IPS DF 4.7 (cell line): ENCODE measurements around the gene FUT9.
"Not testable (repeated sequence)": the region's sequence is repeated elsewhere in the genome, so short reads cannot be mapped to it uniquely, and the experiment has no call there.

Experiments
- DNase-seq: peaks from one replicate; pipeline ENCODE4 v3.0.0-alpha.2; 2013; ENCODE audit warnings: low spot score; ENCODE audit errors: extremely low read depth

Gene FUT9

DNA sequence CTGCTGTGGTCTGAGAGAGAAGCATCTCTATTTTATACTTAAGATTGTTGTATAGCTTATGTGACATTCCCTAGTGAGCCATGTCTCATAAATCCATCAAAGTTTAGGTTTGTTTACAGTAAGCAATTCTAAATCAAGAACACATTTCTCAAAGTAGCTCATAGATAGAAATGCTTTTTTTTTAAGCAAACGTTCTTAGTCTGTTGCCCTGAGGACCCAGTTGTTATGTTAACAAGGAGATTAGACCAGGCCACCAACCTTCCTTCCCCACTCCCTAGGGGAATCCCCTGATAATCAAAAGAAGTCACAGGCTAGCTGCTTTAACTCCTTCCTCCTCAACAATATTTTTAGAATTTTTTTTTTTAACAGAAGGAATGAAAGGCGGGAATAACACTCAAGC lies 169.0 kb downstream of the FUT9 start:
- no peak for DNase-seq

DNA sequence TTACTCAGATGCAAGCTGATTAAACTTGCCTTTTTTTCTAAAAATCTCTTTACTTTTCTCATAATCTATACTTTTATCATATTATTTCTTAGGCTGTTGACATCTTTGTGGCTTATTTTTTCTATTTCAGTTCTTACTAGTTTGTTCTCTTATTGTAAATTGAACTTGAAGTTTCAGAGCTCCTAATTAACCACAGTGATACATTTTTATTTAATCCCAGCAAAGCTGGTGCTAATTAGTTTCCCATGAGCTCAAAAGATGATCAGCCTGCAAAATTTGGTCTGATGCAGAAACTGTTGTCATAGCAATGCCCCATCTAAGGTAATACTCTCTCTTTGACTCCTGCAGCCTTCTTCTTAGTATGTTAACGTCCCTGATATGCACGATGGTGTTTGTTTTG lies 170.3 kb downstream of the FUT9 start:
- no peak for DNase-seq

DNA sequence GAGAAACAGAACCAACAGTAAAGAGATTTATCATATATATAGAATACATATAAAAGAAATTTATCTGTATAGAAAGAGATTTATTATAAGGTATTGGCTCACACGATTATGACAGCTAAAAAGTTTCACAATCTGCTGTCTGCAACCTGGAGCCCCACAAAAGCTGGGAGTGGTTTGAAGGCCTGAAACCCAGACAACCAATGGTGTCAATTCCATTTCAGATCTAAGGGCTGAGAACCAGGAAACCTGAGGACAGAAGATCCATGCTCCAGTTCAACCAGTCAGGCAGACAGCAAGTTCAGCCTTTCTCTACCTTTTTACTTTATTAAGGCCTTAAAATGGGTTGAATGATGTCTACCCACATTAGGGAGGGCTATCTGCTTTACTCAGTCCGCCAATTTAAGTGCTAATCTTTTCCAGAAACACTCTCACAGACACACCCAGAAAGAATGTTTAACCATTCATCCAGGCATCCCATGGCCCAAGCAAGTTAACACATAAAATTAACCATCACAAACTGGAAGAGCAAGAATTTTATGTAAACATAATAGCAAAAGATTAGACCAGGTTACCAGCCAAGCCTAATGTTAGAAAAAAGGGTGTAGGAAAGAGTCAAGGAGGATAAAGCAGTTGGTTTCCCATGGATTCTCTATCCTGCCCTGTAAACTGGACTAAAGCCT lies 170.9 kb downstream of the FUT9 start:
- no peak for DNase-seq

DNA sequence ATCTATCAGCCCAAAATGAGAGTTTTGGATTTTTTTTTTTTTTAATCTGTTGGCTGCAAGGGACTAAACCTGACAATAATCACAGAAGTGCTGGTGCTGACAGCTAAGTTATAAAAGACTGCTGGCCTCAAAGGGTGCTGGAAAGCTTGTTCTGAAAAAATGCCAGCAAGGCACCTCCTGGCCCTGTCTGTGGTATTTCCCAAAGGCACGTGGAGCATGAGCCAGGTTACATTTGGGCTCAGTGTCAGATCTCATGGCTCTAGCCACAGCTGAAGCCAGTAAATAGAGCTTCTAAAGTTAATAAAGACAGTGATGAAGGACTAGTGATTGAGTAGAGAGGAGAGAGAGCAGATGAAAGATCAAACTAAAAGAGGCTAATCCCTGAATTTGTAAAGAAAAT lies 178.9 kb downstream of the FUT9 start:
- DNase-seq, result no peak

DNA sequence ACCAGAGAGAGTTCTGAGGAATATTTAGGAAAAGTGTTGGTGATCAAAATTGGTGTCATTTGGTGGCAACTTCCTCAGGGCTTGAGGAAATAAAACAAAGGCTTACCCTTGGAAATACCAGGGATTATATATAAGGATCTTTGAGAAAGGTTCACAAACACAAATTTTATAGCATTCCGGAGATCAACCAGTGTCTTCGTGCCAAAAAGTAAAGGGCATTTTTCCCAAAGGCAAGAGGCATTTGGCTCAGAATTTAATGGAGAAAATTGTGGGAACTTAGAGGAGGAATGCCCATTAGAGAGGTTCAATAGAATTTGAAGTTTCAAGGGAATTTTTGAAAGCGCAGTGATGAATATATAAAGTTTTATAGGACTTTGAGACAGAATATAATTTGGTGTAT lies 179.5 kb downstream of the FUT9 start:
- DNase-seq, result no peak

DNA sequence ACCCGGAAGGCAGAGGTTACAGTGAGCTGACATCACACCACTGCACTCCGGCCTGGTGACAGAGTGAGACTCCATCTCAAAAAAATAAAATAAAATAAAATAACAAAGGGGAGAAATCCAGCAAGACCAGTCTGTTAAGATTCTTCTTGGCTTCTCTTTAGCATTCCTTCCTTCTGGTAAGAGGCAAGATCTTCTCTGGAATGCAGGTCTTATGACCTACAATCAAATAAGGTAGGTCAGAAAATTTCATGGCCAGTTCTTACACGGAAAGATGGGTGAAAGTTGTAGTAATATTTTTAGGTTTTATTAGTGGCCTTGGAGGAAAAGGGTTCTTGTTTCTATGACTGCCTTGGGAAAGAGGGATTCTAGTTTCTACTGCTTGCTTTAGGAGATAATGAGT lies 180.9 kb downstream of the FUT9 start:
- DNase-seq, result peak; percentile 44

DNA sequence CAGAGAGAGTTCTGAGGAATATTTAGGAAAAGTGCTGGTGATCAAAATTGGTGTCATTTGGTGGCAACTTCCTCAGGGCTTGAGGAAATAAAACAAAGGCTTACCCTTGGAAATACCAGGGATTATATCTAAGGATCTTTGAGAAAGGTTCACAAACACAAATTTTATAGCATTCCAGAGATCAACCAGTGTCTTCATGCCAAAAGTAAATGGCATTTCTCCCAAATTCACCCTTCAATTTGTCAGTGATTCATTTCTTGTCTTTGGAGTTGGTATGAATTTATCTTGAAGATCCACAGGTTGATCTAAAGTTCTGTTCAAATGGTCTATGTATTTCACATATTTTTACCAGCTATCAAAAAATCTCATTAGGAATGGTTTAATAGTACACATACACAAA lies 181.5 kb downstream of the FUT9 start:
- no peak for DNase-seq

DNA sequence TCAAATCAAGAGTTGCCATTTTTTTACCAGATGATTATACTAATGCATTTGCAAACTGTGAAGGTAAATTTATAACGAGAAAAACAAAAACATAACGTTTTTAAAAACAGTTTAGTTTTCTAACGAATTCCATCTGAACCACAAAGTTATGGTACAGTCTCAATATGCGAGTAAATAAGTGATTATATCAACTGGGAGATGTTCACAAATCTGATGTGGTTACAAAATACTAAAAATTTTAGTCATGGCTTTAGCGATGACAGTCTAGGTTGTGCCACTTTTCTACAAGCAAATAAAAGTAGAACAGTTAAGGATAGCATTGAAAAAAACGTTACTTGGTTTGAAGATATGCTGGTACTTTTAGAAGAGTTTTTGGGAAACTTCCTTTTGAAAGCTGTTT lies 186.8 kb downstream of the FUT9 start:
- no peak for DNase-seq

DNA sequence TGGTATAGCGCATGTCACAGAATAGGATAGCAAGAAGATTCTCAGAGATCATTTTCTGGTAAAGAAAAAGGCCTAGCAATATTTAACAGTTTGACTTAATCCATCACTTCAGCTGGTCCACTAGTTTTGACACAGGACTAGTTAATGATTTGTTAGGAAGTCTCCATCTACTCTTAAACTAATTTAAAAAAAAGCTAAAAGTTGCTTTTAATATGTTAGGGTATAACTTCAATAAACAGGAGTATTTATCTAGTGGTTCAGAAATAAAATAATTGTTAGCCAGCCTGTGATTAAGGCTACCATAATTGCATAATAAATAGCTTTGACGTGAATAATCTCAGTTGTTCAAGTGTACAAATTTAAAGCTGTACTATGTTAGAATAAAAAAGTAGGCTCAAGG lies 195.6 kb downstream of the FUT9 start:
- no peak for DNase-seq

DNA sequence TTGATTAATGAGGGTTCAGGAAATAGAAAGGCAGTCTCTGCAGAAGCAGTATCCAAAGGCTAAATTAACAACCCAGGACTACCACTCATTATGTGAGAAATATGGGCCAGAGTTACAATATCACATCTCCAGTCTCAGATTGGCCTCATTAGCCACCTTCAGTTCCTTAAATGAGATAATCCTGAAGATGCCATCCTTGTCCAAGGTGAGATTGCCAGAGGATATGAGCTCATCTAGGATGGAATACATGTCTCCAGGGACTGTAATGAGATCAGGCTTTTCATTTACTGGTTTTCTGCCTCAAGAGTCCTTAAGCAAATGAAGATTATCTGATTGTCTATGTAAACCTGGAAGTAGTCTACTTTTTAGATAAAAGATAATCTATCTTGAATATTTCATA lies 196.3 kb downstream of the FUT9 start:
- no peak for DNase-seq

DNA sequence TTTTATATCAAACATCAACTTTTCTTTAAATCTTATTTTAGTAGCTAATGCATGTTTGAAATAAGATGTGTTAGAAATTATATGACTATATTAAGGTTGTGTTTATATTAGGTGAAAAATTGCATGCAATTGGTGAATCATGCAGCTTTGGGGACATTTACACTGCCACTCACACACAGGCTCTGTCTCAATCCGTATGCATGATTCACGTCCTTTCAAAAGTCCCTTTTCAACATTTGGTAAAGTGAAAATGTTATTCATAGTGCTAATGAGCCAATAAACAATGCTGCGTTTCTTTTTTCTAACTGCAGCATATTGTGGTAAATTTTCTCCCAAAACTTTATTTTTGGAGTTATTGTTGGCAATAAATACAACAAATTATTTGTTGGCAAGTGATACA lies 198.0 kb downstream of the FUT9 start:
- DNase-seq, result no peak

DNA sequence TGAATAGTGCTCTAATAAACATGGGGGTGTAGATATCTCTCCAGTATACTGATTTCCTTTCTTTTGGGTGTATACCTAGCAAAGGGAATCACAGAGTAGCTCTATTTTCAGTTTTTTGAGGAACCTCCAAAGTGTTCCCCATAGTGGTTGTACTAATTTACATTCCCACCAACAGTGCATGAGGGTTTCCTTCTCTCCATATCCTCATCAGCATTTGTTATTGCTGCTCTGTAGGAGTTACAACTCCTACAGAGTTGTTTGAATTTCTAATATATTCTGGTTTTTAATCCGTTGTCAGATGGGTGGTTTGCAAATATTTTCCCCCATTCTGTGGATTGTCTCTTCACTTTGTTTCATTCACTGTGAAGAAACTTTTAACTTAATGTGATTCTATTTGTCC lies 207.9 kb downstream of the FUT9 start:
- no peak for DNase-seq

DNA sequence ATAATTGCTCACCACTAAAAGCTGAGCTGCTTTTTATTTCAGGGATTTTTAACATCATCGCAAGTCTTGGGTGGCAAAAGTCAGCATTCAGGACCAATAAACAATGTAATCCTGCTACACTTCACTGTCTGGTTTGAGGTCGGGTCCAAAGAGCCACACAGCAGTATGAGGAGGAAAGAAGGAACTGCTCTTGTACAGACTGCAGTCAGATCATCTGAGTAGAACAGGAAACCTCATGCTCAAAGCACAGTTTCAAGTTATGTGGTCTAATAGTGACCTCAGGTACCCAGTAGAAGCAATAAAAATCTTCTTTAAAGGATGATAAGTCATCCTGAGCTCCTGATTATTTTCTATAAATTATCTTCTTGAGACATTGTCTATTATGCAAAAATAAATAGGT lies 211.4 kb downstream of the FUT9 start:
- no peak for DNase-seq

DNA sequence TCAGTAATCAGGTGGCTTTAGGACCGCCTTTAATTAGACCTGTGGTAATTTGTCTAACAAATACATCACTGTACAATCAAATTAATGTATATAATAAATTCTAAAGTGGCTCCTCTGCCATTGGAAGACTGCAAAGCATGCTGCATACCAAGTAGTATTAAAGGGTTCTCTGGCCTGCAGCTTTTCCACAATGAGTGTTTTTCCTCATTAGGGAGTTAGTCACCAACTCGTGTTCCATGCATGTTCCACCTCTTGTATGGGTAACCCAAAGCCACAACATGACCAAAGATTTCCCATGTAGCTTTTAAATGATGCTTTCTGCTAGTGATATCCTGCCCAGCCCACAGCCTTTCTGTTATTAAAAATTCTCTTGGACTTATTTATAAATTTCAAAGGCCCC lies 218.7 kb downstream of the FUT9 start:
- no peak for DNase-seq

DNA sequence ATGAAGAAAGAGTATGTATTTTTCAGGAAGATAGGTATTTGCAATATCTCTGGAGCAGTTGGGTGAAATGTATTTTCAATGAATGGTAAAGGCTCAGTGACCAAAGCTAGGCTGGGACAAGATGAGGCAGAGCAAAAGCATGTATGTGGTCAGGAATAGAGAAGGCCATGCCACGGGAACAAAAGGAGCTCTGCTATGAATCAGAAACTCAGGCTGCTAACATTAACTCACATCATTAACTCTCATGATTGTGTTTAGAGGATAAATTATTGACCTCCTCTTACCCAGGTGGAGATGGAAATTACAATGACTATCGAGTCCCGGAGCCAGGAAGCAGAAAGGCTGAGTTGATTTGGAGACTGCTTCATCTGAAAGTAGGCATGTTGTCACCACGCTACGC lies 220.2 kb downstream of the FUT9 start:
- DNase-seq, result no peak

DNA sequence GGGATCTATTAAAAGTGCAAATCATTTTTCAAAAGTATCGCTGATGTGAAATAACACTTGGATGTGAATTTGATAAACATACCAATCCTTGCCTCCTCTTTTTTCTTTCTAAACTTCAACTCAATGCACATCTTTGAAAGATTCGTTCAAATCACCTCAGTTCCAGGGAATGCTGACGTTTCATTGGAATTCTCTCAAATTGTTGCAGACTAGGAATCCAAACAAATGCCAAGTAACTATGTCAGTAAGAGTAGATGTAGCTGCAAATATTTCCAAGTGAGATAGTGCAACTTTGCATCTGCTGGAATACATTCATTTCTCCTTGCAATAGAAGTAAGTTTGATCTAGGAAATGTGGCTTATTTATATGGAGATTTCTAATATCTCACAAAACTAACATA lies 220.7 kb downstream of the FUT9 start:
- no peak for DNase-seq

DNA sequence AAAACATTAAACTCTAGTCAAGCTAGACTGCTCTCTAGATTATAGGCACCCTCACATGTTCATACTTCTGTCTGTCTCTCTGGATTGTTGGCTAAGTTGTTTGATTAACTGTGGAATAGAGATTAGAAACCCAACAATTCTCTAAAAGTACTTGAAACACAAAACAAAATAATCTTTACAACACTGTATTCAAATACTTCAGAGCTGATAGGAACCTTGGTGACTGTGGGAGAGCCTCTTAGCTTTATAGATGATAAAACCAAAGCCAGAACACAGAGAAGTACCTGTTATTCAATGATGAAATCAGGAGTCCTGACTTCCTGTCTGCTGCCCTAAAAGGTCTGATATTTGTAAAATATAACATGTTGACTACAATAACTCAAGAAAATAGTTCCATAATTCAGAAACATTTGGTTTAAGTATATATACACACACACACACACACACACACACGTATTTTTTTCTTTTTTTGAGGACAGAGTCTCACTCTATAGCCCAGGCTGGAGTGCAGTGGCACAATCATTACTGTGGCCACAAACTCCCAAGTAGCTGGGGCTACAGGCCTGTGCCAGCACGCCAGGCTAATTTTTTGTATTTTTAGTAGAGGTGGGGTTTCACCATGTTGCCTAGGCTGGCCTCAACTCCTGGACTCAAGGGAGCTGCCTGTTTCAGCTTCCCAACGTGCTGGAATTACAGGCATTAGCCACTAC lies 222.0 kb downstream of the FUT9 start:
- DNase-seq, result no peak

DNA sequence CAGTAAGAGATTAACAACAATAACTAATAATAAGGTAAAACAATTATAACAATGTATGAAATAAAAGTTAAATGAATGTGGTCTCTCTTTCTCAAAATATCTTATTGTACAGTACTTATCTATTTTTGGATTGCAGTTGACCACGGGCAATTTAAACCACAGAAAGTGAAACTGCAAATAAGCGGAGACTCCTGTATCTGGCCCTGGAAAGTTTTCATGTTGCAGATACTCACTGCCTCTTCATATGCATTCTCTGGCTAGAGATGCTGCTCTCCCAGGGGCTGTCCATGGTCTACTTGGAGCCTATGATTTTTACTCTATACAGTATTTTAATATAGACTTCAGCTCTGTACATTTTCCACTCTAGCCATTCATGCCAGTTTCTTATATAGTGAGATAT lies 230.8 kb downstream of the FUT9 start:
- no peak for DNase-seq

DNA sequence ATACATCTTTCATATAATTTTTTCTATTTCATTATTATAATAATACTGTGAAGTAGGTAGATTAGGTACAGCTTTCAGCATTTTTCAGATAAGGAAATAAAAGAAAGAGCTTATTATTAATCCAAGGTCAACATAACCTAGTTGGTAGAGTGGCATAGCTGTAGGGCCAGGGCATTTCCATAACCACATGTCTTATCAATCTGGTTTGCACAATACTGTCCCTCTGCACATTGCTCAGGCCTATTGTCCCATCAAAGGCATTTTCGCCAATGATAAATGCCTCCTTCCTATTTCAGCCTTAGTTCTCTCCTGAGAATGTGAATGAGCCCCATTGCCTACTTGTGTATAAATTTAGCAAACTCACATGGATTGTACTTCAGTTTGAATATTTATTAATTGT lies 234.0 kb downstream of the FUT9 start:
- DNase-seq, result no peak

DNA sequence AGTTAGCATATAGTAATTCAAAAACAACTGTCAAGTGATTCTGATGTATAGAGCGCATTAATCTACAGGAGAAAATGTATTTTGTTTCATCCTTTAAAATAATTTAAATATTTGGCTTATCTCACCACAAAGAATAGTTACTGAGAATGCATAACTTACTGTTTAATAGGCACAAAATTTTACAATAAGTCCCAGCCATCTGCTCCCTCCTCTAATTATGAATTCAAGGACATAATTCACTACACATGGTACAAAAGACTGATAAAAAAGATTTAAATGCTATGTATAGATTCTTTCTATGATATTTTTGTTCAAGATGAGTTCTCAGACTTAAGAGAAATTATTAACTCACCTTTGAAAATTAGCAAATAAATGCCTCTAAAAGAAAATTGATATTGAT lies 242.0 kb downstream of the FUT9 start:
- DNase-seq, result no peak

DNA sequence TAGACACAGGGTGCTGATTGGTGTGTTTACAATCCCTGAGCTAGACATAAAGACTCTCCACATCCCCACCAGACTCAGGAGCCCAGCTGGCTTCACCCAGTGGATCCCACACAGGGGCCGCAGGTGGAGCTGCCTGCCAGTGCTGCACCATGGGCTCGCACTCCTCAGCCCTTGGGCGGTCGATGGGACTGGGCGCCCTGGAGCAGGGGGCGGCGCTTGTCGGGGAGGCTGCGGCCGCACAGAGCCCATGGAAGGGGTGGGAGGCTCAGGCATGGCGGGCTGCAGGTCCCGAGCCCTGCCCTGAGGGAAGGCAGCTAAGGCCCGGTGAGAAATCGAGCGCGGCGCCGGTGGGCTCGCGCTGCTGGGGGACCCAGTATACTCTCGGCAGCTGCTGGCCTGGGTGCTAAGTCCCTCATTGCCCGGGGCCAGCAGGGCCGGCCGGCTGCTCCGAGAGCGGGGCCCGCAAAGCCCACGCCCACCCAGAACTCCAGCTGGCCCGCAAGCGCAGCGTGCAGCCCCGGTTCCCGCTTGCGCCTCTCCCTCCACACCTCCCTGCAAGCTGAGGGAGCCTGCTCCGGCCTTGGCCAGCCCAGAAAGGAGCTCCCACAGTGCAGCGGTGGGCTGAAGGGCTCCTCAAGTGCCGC lies 245.1 kb downstream of the FUT9 start:
- DNase-seq, result not testable (repeated sequence)
